PC-9 (cell line): ENCODE measurements around the gene NUB1. TPM values are rescaled to one million over a fixed set of nuclear protein-coding genes. Genes with fewer than 3 reads are reported as not detected.
A peak's percentile ranks its signal among the peaks of the same experiment; 100 is the strongest.

Experiments
- BruUV-seq: library from RNA; stranded (reverse); fragments of 400-500 nt; replicated peaks from 2 replicates; lab custom pipeline; 2021; lab: Mats Ljungman, UMichigan
- CTCF ChIA-PET: fragments of 300-600 bp; sonication (Branson Sonifier 250); formaldehyde crosslinking; loops from one replicate; lab custom pipeline; 2022; ENCODE audit warnings: antibody characterized with exemption; lab: Charles Lee
- POLR2A ChIA-PET: fragments of 300-600 bp; sonication (Branson Sonifier 250); formaldehyde crosslinking; loops from one replicate; lab custom pipeline; 2022; ENCODE audit warnings: antibody characterized with exemption; ENCODE audit not compliant: unreplicated experiment; lab: Charles Lee
- DNase-seq, 2 experiments: peaks; one replicate each; pipeline versions ENCODE4 v3.0.0 to v3.0.0-alpha.2; 2015 to 2022; ENCODE audit warnings: mixed read lengths in 1 of 2
- H2AFZ ChIP-seq: fragments of 200-600 bp; sonication (generic); 2 replicates; pipeline ENCODE4 v1.8.1; 2017; ENCODE audit warnings: antibody characterized with exemption
- H3F3A ChIP-seq: fragments of 200-600 bp; sonication (generic); 2 replicates; pipeline ENCODE4 v1.8.1; 2017; ENCODE audit warnings: antibody characterized with exemption, mild to moderate bottlenecking, low read depth; ENCODE audit not compliant: insufficient read depth
- H3K27ac ChIP-seq: fragments of 200-600 bp; sonication (generic); 2 replicates; pipeline ENCODE4 v1.6.1; 2016; ENCODE audit warnings: mixed run types
- H3K27me3 ChIP-seq: fragments of 200-600 bp; sonication (generic); 2 replicates; pipeline ENCODE4 v1.6.1; 2016; ENCODE audit warnings: low read depth, mixed run types; ENCODE audit not compliant: insufficient read depth
- H3K36me3 ChIP-seq: fragments of 200-600 bp; sonication (generic); 2 replicates; pipeline ENCODE4 v1.6.1; 2016; ENCODE audit warnings: low read depth, mixed run types
- H3K4me1 ChIP-seq: fragments of 200-600 bp; sonication (generic); replicated peaks from 2 replicates; pipeline ENCODE4 v1.6.1; 2016; ENCODE audit warnings: mixed run types; ENCODE audit not compliant: insufficient read depth
- H3K4me2 ChIP-seq: fragments of 200-600 bp; sonication (generic); 2 replicates; pipeline ENCODE4 v1.6.1; 2017; ENCODE audit warnings: mixed run types
- H3K4me3 ChIP-seq: fragments of 200-600 bp; sonication (generic); 2 replicates; pipeline ENCODE4 v1.6.1; 2016; ENCODE audit warnings: mixed run types
- H3K79me2 ChIP-seq: fragments of 200-600 bp; sonication (generic); 2 replicates; pipeline ENCODE4 v1.6.1; 2017; ENCODE audit warnings: low read depth, mixed run types
- H3K9me2 ChIP-seq: fragments of 200-600 bp; sonication (generic); 2 replicates; pipeline ENCODE4 v1.8.1; 2017; ENCODE audit warnings: mild to moderate bottlenecking; ENCODE audit not compliant: insufficient read depth
- H3K9me3 ChIP-seq: fragments of 200-600 bp; sonication (generic); 2 replicates; pipeline ENCODE4 v1.8.1; 2016; ENCODE audit warnings: low read depth; ENCODE audit not compliant: insufficient read depth
- H4K20me1 ChIP-seq: fragments of 200-600 bp; sonication (generic); 2 replicates; pipeline ENCODE4 v1.8.1; 2017; ENCODE audit not compliant: insufficient read depth
- CTCF ChIP-seq: fragments of 200-600 bp; sonication (generic); conservative IDR thresholded peaks from 2 replicates; pipeline ENCODE4 v1.6.1; 2017; ENCODE audit warnings: mixed run types, antibody characterized with exemption, mild to moderate bottlenecking, moderate library complexity
- EZH2 ChIP-seq: fragments of 200-600 bp; sonication (generic); IDR thresholded peaks from 2 replicates; pipeline ENCODE4 v1.8.0; 2017; ENCODE audit warnings: antibody characterized with exemption, low read depth
- intact Hi-C: fragments of 100-400 bp; cut with micrococcal nuclease; formaldehyde crosslinking; loops from one replicate; pipeline ENCODE4 v1.10.0; 2022; ENCODE audit not compliant: unreplicated experiment
- total RNA-seq: library from RNA; stranded (reverse); gene quantifications from 2 replicates; pipeline ENCODE4 v1.2.3, GENCODE V29; 2021

NUB1 gene
- total RNA-seq, 1 experiment from 2014 or later, result 80.6 TPM

- Histone ChIP-seq H2AFZ (no peak overlapping the region), H3K36me3 (peaks cover 19% of the 10 kb centered on the region), H3K27ac (no peak overlapping the region), H3K27me3 (no peaks in the 10 kb centered on the region), H3K4me3 (peak overlapping the region; percentile 87), H3F3A (peaks cover 24% of the 10 kb centered on the region), H4K20me1 (peaks cover 20% of the 10 kb centered on the region), H3K9me3 (no peaks in the 10 kb centered on the region), H3K9me2 (no peaks in the 10 kb centered on the region), H3K4me2 (peak overlapping the region; percentile 85), H3K79me2 (peaks cover 24% of the 10 kb centered on the region), H3K4me1 (peaks cover 28% of the 10 kb centered on the region)
- no peak for TF ChIP-seq EZH2
- TF ChIP-seq CTCF, result no peak
- ChIA-PET CTCF (no interaction called here), POLR2A (no interaction called here)
- no TSS peak for BruUV-seq
- DNase-seq, result no peak
- intact Hi-C loops, result no loop called here
Measured at GRCh38 chr7:151342811-151343210, 1.2 kb downstream of the NUB1 start.

GRCh38 chr7:151343516-151343915 lies 1.9 kb downstream of the NUB1 start:
- Histone ChIP-seq H3K79me2 (peaks cover 27% of the 10 kb centered on the region), H3K27ac (no peak overlapping the region), H4K20me1 (peaks cover 20% of the 10 kb centered on the region), H3K36me3 (peaks cover 23% of the 10 kb centered on the region), H3K4me1 (peaks cover 28% of the 10 kb centered on the region), H3K9me2 (no peaks in the 10 kb centered on the region), H2AFZ (no peak overlapping the region), H3F3A (peaks cover 27% of the 10 kb centered on the region), H3K9me3 (no peaks in the 10 kb centered on the region), H3K4me2 (peak overlapping the region; percentile 85; the same call in 1 of the 2 replicates), H3K4me3 (peak overlapping the region; percentile 87; the same call in 1 of the 2 replicates), H3K27me3 (no peaks in the 10 kb centered on the region)
- ChIA-PET CTCF (no interaction called here), POLR2A (no interaction called here)
- intact Hi-C loops, result no loop called here
- DNase-seq, result no peak
- TF ChIP-seq CTCF, result no peak
- TF ChIP-seq EZH2, result no peak
- BruUV-seq, result no TSS peak

GRCh38 chr7:151345576-151346469 lies 4.2 kb downstream of the NUB1 start:
- Histone ChIP-seq H3K9me3 (no peaks in the 10 kb centered on the region), H3F3A (peaks cover 35% of the 10 kb centered on the region), H3K4me2 (peak overlapping the region; percentile 38), H3K36me3 (peaks cover 31% of the 10 kb centered on the region), H3K4me1 (peaks cover 28% of the 10 kb centered on the region), H2AFZ (no peak overlapping the region), H4K20me1 (peaks cover 23% of the 10 kb centered on the region), H3K79me2 (peaks cover 27% of the 10 kb centered on the region), H3K9me2 (no peaks in the 10 kb centered on the region), H3K27ac (peak overlapping the region; percentile 54), H3K4me3 (0 out of 2 replicates have a peak overlapping the region, but pooled peaks have one; percentile 7), H3K27me3 (no peaks in the 10 kb centered on the region)
- TF ChIP-seq EZH2 (no peak), CTCF (no peak)
- intact Hi-C loops, result no loop called here
- ChIA-PET CTCF (no interaction called here), POLR2A (interaction anchor here (0.6 to 0.8 kb wide), 2 partner anchors 254 to 1144 kb away, joined by 7 to 8 read pairs; no protein-coding TSS in a partner anchor)
- no TSS peak for BruUV-seq
- no peak for DNase-seq
